NCI-H82 treated with DMSO at 0.1 percent for 48 hours (cell line): Measurements from ENCODE around the gene RAPGEF1.

ENCODE experiments used
- DNase-seq: peaks from one replicate; lab custom pipeline; 2025; ENCODE audit not compliant: unreplicated experiment; lab: John Stamatoyannopoulos, UW

The RAPGEF1 gene

GRCh38 chr9:131748411-131748955 lies 8.6 kb upstream of the RAPGEF1 start:
- DNase-seq: no peak

DNA sequence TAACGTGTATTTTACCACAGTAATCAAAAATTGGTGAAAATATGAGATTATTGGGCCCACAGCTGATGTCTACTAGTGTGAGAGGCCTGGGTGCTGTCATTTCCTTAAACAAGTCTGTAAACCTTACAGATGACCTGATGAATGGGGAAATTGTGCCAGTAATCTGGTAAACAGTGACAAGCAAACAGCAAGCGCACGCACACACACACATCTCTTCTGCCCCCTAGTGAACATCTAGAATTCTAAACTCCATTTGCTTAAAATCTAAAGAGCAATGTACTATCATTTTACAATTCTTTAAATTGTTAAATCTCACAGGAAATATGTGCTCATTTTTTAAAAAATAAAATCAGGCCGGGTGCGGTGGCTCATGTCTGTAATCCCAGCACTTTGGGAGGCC lies 7.5 kb upstream of the RAPGEF1 start:
- DNase-seq: peak; percentile 52

GRCh38 chr9:131745610-131746009 lies 5.7 kb upstream of the RAPGEF1 start:
- DNase-seq: no peak

DNA sequence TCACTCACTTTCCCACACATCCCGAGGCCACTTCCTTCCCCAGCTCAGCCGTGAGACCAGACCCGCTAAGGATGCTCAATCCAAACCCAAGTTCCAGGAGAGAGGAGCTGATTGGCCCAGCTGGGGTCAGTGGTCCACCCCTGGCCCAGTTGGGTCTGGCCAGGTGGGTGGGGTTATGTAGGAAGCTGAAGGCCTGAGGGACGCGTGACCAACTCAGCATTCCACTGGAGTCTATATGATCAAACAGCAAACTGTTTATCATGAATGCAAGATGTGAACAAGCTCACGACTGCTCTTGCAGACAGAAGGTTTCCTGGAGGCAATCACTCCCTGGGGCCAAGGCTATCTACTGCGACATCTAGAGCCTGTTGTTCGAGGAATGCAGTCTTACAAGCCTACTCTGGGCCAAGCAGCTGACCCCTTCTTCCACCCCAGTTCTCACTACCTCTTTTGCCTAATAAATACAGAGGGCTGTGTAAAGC lies 4.9 kb upstream of the RAPGEF1 start:
- no peak for DNase-seq

DNA sequence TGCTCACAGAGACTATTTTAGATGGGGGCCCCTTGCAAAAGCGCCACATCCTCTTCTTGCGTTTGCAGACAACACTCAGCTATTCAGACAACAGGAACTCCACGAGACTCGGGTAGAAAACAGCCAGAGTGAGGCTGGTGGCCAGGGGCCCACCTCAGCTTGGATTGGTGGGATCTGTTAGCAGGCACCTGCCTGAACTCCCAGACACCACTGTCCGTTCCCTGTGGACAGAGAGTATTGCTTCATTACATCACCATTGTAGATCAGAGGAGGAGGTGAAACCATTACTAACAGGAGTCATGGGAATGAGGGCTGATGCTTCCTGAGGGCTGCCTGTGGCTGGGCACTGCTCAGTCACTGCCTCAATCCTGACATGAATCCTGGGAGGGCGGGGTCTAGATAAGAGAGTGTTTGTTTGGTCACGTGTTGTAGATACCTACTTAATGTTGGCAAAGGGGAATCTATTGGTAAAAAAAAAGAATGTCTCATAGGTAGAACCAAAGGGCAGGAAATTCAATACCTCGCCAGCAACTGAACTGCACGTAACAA lies 4.4 kb upstream of the RAPGEF1 start:
- DNase-seq: no peak

GRCh38 chr9:131743501-131743900 lies 3.6 kb upstream of the RAPGEF1 start:
- no peak for DNase-seq

DNA sequence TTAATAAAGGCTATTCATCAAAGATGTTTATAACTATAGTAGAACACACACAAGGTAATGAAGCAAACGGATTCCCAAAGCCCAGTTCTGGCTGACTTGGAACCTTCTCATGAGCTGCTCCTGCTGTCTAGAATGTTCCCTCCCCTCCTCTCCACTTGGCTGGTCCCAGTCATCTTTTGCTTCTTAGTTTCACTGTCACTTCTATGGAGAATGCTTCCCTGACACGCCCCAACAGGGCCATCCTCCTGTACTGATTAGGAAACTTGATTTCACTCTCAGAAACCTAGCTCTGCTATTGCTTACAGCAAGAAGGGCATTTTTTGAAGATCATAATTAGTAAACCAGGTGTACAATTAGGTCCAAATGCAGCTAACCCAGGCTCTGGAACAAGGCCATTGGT lies 3.2 kb upstream of the RAPGEF1 start:
- no peak for DNase-seq

- no peak for DNase-seq
Observed at GRCh38 chr9:131740898-131741297, 1.0 kb upstream of the RAPGEF1 start.

DNA sequence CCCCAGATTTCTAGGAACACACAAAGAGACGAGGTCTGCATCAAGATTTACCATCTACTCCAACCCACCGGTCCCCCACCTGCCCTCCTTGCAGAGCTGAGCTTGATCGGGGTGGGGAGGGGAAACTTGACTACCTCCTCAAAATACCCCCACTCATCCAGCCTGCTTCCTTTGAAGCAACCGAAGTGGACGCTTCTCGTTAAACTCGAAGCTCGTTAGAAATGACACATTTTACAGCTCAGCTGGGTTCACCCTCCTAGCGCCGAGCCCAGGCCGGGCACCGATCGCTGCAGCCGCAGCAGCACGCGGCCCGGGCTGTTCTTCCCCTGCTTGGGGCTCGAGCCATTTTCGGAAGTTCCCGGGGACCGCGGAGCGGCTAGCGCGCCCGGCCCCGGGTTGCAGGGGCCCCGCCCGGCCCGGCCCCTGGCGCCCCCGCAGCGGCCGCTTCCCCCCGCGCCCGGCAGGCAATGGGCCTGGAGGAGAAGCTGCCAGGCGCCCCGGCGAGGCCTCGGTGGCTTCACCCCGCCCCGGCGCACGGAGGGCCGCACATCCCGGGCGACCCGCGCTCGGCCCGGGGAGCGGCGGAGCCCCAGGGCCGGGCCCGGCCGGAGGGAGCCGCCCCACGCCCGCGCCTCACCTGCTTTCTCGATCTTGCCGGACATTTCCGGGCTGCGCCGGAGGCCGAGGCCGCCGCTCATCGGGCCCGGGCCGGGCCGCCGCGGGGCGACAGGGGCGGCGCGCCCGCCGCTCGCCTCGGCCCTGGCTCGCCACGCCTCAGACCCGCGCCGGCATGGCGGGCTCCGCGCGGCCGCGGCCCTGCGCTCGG lies 530 bp downstream of the RAPGEF1 start:
- no peak for DNase-seq

DNA sequence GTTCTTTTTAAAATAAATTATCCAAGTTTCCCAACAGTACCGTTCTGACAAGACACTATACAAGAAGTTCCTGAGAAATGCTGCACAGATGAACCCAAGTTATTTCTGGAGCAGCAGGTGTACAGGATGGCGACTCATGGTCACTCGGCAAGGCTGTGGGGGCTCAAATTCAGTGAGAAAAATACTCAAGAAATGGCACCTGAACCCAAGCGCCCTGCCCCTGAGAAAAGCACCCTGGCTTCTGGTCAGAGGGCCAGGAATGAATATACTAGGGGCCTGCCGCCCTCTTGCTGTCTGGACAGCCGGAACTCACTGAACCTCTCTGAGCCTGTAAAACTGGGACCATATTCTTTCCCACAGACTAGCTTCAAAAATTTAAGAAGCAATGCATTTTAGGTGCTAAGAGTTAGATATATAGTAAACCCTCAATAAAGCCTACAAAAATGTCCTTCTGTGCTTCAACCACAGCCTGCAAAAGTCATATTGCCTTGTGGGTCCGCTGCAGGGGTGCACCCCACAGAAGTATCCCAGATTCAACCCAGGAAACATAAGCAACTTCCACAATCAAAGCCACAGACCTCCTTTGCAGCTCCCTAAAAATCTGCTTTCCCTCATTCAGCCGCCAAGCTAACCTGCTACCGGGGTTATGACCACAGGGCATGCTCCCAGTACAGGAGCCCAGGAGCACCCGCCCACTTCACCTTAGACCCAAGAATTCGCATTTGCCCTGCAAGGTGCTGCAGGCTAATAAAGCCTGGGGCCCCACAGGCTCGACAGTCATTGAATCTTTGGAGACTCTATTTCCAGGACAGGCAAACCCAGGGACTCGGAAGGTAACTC lies 1.4 kb downstream of the RAPGEF1 start:
- no peak for DNase-seq

GRCh38 chr9:131737426-131737825 lies 2.5 kb downstream of the RAPGEF1 start:
- no peak for DNase-seq

DNA sequence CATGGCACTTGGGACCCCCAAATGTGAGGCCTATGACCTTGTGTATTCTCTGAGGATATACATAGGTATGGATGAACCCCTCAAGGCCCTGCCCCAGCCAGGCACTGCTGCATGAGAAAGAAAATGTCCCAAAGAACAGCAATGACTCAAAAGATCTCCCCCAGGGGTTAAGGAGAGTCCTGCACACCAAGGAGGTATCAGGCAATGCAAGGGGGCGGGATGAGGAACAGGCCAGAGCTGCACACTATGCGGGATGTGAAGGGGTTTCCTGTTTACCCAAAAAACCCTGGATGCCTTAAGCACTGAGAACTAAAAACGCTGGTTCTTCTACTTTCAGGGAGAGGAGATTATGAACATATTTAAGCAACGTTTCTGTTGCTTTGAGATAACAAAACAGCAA lies 3.4 kb downstream of the RAPGEF1 start:
- DNase-seq: no peak

- DNase-seq: no peak
Observed at GRCh38 chr9:131735238-131736128, 4.4 kb downstream of the RAPGEF1 start.

DNA sequence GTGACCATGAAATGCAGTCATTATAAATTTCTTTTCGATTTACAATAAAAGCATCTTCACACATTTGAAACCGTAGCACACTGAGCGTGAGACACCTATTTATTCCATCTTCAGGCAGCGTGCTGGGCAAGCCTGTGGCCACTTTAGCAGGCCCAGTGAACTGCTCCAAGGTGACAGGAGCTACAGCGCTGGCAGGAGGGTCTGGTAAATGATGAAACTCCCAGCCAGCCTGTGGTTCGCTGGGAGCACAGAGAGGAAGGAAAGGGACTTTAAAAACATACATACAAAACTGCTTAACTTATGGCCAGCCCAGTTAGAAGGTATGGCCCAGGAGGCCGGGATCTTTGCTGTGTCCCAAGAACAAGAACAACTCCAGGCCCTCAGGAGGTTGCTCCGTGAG lies 5.1 kb downstream of the RAPGEF1 start:
- no peak for DNase-seq

DNA sequence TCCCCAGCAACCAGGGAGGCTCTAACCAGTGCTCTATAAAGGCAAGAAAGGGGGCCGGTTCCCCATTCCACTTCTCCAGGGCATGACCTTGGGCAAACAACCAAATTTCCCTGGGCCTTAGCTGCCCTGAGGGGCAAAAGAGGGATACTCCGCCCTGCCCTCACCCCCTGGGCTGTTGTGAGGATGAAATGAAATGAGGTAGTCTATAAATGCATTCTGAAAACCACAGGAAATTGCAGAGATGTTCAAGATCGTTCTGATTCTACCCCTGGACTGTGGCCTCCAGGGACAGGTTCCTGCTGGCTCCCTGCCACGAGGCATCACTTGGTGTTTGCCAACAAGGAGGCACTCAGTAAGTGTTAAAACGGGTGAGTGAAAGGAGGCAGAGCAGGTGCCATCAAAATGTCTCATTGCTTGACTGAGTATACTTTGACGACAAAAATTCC lies 5.7 kb downstream of the RAPGEF1 start:
- DNase-seq: no peak

- DNase-seq: peak; percentile 66
Observed at GRCh38 chr9:131733541-131734061, 6.3 kb downstream of the RAPGEF1 start.

GRCh38 chr9:131732636-131733289 lies 7.1 kb downstream of the RAPGEF1 start:
- DNase-seq: no peak

- no peak for DNase-seq
Observed at GRCh38 chr9:131732061-131732526, 7.8 kb downstream of the RAPGEF1 start.

DNA sequence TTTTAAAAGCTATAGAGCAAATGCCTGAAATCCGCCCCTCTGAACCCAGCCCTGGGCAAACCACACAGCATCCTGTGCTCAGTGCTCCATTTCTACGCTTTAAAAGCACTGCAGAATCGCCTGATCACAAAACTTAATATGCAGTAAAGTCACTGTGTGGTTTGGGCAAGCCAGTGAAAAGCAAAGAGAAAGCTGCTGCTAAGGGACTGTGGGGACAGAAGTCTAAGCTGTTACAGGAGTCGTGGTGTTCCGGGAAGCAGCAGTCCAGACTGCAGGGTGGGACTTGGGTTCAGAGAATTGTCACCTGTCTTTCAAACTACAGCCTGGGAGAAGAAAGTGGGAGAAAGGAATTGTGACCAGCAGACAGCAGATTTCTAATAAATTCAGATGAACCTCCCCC lies 8.2 kb downstream of the RAPGEF1 start:
- DNase-seq: no peak

DNA sequence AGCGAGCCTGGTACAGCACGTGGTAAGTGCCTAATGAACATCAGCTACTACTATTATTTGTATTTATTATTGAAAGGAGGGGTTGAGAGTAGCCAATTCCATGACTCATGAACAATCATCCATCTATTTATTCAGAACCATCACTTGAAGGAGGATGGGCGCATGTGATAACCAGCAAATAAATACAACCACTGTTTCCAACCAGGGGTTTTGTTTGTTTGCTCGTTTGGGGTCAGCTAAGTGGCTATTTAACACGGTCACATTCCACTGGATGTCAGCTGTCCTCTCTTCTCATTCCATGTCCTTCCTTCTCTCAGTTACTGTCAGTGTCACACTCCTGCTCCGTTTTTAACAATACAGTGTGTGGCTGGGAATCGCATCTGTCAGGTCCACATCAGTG lies 8.6 kb downstream of the RAPGEF1 start:
- no peak for DNase-seq
